ENCODE measurements around the gene GIMAP1.

Gene GIMAP1

DNA sequence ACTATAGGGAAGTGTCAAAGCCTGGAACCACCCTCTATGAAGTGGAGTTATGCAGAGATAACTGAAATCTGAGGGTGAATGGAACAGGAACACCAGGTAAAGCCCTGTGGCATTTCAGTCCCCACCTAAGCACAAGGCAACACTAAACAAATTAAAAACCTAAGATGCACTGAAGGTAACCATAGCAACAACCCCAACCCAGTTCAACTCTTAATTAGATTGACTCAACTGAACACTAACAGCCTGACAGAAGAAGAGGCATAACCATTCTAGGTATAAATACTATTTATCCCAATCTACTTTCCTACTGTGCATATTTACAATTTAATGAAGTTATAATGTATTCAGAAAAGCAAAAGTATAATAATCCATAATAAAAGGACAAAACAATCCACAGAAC, 11.6 kb downstream of the GIMAP1 start:
- Histone ChIP-seq H2AK5ac (ENCODE audit: low read depth, low read length) (no peak overlapping the region), H3K79me1 (ENCODE audit: low read depth, low read length) (no peaks in the 10 kb centered on the region), H3K36me3 (replicated peaks in 1 of 2; ENCODE audit: control insufficient read depth in 2 of 2, insufficient read depth in 2 of 2, low read length in 2 of 2) (no peaks in the 10 kb centered on the region), H2BK5ac (ENCODE audit: low read length) (no peak overlapping the region), H4K8ac (ENCODE audit: low read depth, low read length) (no peak overlapping the region), H3K9me3 (replicated peaks in 1 of 2; ENCODE audit: control insufficient read depth in 2 of 2, insufficient read depth in 1 of 2, low read depth in 1 of 2, low read length in 2 of 2) (peaks cover 0 to 8% of the 10 kb centered on the region in 2 donors), H3K14ac (ENCODE audit: low read length) (no peak overlapping the region), H2AFZ (ENCODE audit: low read length) (no peak overlapping the region), H3K4me1 (ENCODE audit: control insufficient read depth in 2 of 2, insufficient read depth in 1 of 2, low read depth in 1 of 2, low read length in 2 of 2) (no peaks in the 10 kb centered on the region), H2BK12ac (ENCODE audit: low read length) (no peak overlapping the region), H3K9ac (ENCODE audit: low read depth, low read length, poor library complexity) (no peak overlapping the region), H2BK120ac (ENCODE audit: low read depth, low read length) (no peak overlapping the region), H3K4me3 (ENCODE audit: low read length in 2 of 2) (no peak overlapping the region), H3K23ac (ENCODE audit: low read depth, low read length, poor library complexity) (no peak overlapping the region), H2BK15ac (ENCODE audit: low read length) (no peak overlapping the region), H3K27me3 (ENCODE audit: control insufficient read depth in 3 of 3, insufficient read depth in 3 of 3, low read depth in 1 of 3, low read length in 3 of 3) (no peaks in the 10 kb centered on the region), H3K18ac (ENCODE audit: low read length) (no peak overlapping the region), H4K91ac (ENCODE audit: low read depth, low read length, poor library complexity) (no peak overlapping the region), H3K4me2 (ENCODE audit: insufficient read depth, low read length, poor library complexity, severe bottlenecking) (no peak overlapping the region), H3K4ac (ENCODE audit: low read length) (no peak overlapping the region), H3K27ac (replicated peaks; ENCODE audit: low read length) (no peak overlapping the region)
- no peak for DNase-seq (ENCODE audit: low spot score)

DNA sequence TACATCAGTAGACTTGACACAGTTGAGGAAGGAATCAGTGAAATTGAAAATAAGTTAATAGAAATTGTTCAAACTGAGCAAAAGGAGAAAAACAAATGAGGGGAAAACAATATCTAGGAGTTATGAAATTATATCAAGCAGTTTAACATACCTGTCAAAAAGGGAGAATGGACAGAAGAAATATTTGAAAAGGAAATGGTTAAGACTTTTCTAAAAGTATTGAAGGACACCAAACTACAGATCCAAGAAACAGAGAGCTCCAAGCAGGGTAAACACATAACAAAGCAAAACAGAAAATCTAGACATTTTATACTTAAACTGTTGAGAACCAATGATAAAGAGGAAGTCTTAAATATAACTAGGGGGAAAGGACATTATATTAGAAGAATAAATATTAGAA, 12.2 kb downstream of the GIMAP1 start:
- Histone ChIP-seq H3K36me3 (replicated peaks in 1 of 2; ENCODE audit: control insufficient read depth in 2 of 2, insufficient read depth in 2 of 2, low read length in 2 of 2) (no peaks in the 10 kb centered on the region), H3K79me1 (ENCODE audit: low read depth, low read length) (no peaks in the 10 kb centered on the region), H3K18ac (ENCODE audit: low read length) (no peak overlapping the region), H3K4ac (ENCODE audit: low read length) (no peak overlapping the region), H3K27ac (replicated peaks; ENCODE audit: low read length) (no peak overlapping the region), H2BK120ac (ENCODE audit: low read depth, low read length) (no peak overlapping the region), H3K9ac (ENCODE audit: low read depth, low read length, poor library complexity) (no peak overlapping the region), H3K14ac (ENCODE audit: low read length) (no peak overlapping the region), H4K8ac (ENCODE audit: low read depth, low read length) (no peak overlapping the region), H3K9me3 (replicated peaks in 1 of 2; ENCODE audit: control insufficient read depth in 2 of 2, insufficient read depth in 1 of 2, low read depth in 1 of 2, low read length in 2 of 2) (peaks cover 0 to 9% of the 10 kb centered on the region in 2 donors), H2AFZ (ENCODE audit: low read length) (no peak overlapping the region), H2AK5ac (ENCODE audit: low read depth, low read length) (no peak overlapping the region), H4K91ac (ENCODE audit: low read depth, low read length, poor library complexity) (no peak overlapping the region), H3K4me3 (ENCODE audit: low read length in 2 of 2) (no peak overlapping the region), H3K23ac (ENCODE audit: low read depth, low read length, poor library complexity) (no peak overlapping the region), H2BK5ac (ENCODE audit: low read length) (no peak overlapping the region), H3K27me3 (ENCODE audit: control insufficient read depth in 3 of 3, insufficient read depth in 3 of 3, low read depth in 1 of 3, low read length in 3 of 3) (no peaks in the 10 kb centered on the region), H3K4me1 (ENCODE audit: control insufficient read depth in 2 of 2, insufficient read depth in 1 of 2, low read depth in 1 of 2, low read length in 2 of 2) (no peaks in the 10 kb centered on the region), H3K4me2 (ENCODE audit: insufficient read depth, low read length, poor library complexity, severe bottlenecking) (no peak overlapping the region), H2BK12ac (ENCODE audit: low read length) (no peak overlapping the region), H2BK15ac (ENCODE audit: low read length) (no peak overlapping the region)
- DNase-seq (ENCODE audit: low spot score): no peak

DNA sequence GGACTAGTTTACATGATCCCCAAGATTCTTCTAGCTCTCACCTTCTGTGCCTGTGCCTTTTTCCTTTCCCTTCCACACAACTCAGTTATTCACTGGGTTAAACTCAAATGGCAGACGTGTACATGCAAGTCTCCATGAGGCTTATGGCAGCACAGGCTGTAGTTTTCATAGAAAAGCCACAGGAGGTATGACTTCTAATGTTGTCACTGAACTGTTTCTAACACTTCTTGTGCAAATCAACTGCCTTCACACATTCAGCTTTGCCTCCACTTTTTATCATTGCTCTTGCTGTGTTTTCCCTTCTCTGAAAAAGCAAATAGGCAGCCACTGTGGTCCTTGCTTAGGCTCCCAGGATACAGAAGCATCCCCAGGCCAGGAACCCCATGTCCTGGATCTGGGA, 15.5 kb downstream of the GIMAP1 start:
- no peak for DNase-seq (ENCODE audit: low spot score)
- WGBS, 2 donors (ENCODE audit: extremely low coverage in 2 of 2, insufficient read length in 2 of 2, insufficient replicate concordance in 1 of 2): no CpG with 5 or more reads among the region's 1 CpG
- no peaks in the 10 kb centered on the region for H3K27me3 ChIP-seq (ENCODE audit: control insufficient read depth in 3 of 3, insufficient read depth in 3 of 3, low read depth in 1 of 3, low read length in 3 of 3)

DNA sequence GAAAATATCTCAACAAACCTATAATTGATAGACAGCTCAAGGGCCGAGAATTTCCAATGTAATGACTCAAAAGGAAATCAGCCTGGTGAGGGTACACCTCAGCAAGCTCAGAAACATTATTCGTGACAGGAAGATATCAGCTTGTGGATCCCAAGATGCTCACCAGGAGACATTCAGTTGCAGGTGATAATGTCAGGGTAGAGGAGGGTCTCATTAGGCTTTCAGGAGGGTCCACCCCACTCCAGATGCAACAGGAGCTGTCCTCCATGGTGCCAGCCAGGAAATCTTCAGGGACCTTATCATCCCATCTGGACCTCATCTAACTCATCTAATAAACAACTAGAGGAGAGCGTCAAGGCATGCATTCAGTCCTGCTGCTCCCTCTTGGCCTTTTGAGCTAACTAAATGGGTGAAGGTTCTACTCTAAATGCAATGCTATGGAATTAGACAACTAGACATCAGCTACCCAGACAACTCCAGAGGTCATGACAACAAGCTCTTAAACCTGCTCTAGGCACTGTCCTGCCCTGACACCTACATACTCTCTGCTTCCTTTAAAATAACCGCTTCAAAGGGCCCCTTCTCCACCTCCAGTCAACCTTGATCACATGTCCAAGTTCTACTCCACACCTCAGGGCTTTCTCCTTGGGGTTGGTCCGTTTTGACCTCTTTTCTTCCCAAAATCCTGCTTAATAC, 16.5 kb downstream of the GIMAP1 start:
- Histone ChIP-seq H3K14ac (ENCODE audit: low read length) (no peak overlapping the region), H3K4me2 (ENCODE audit: insufficient read depth, low read length, poor library complexity, severe bottlenecking) (no peak overlapping the region), H4K8ac (ENCODE audit: low read depth, low read length) (no peak overlapping the region), H3K27ac (replicated peaks; ENCODE audit: low read length) (no peak overlapping the region), H2AK5ac (ENCODE audit: low read depth, low read length) (no peak overlapping the region), H2BK12ac (ENCODE audit: low read length) (no peak overlapping the region), H2BK15ac (ENCODE audit: low read length) (no peak overlapping the region), H2AFZ (ENCODE audit: low read length) (no peak overlapping the region), H3K9me3 (replicated peaks in 1 of 2; ENCODE audit: control insufficient read depth in 2 of 2, insufficient read depth in 1 of 2, low read depth in 1 of 2, low read length in 2 of 2) (peaks cover 0 to 2% of the 10 kb centered on the region in 2 donors), H3K23ac (ENCODE audit: low read depth, low read length, poor library complexity) (no peak overlapping the region), H3K27me3 (ENCODE audit: control insufficient read depth in 3 of 3, insufficient read depth in 3 of 3, low read depth in 1 of 3, low read length in 3 of 3) (peaks cover 0 to 6% (median 3%) of the 10 kb centered on the region in 3 experiments), H3K18ac (ENCODE audit: low read length) (no peak overlapping the region), H3K4ac (ENCODE audit: low read length) (no peak overlapping the region), H3K9ac (ENCODE audit: low read depth, low read length, poor library complexity) (no peak overlapping the region), H3K79me1 (ENCODE audit: low read depth, low read length) (no peaks in the 10 kb centered on the region), H2BK5ac (ENCODE audit: low read length) (no peak overlapping the region), H3K4me1 (ENCODE audit: control insufficient read depth in 2 of 2, insufficient read depth in 1 of 2, low read depth in 1 of 2, low read length in 2 of 2) (no peaks in the 10 kb centered on the region), H2BK120ac (ENCODE audit: low read depth, low read length) (no peak overlapping the region), H3K4me3 (ENCODE audit: low read length in 2 of 2) (no peak overlapping the region), H3K36me3 (replicated peaks in 1 of 2; ENCODE audit: control insufficient read depth in 2 of 2, insufficient read depth in 2 of 2, low read length in 2 of 2) (no peaks in the 10 kb centered on the region), H4K91ac (ENCODE audit: low read depth, low read length, poor library complexity) (no peak overlapping the region)
- DNase-seq (ENCODE audit: low spot score): no peak
- no CpG with 5 or more reads among the region's 5 CpGs for WGBS, 2 donors (ENCODE audit: extremely low coverage in 2 of 2, insufficient read length in 2 of 2, insufficient replicate concordance in 1 of 2)

More for the DNA sequence above, 15.5 kb downstream of the GIMAP1 start:
- Histone ChIP-seq H2BK12ac (ENCODE audit: low read length) (no peak overlapping the region), H3K4me1 (ENCODE audit: control insufficient read depth in 2 of 2, insufficient read depth in 1 of 2, low read depth in 1 of 2, low read length in 2 of 2) (no peaks in the 10 kb centered on the region), H3K9ac (ENCODE audit: low read depth, low read length, poor library complexity) (no peak overlapping the region), H3K4ac (ENCODE audit: low read length) (no peak overlapping the region), H2BK15ac (ENCODE audit: low read length) (no peak overlapping the region), H4K8ac (ENCODE audit: low read depth, low read length) (no peak overlapping the region), H2BK120ac (ENCODE audit: low read depth, low read length) (no peak overlapping the region), H2AFZ (ENCODE audit: low read length) (no peak overlapping the region), H2BK5ac (ENCODE audit: low read length) (no peak overlapping the region), H4K91ac (ENCODE audit: low read depth, low read length, poor library complexity) (no peak overlapping the region), H3K18ac (ENCODE audit: low read length) (no peak overlapping the region), H3K23ac (ENCODE audit: low read depth, low read length, poor library complexity) (no peak overlapping the region), H3K36me3 (replicated peaks in 1 of 2; ENCODE audit: control insufficient read depth in 2 of 2, insufficient read depth in 2 of 2, low read length in 2 of 2) (no peaks in the 10 kb centered on the region), H3K9me3 (replicated peaks in 1 of 2; ENCODE audit: control insufficient read depth in 2 of 2, insufficient read depth in 1 of 2, low read depth in 1 of 2, low read length in 2 of 2) (peaks cover 0 to 7% of the 10 kb centered on the region in 2 donors), H3K4me3 (ENCODE audit: low read length in 2 of 2) (no peak overlapping the region), H3K79me1 (ENCODE audit: low read depth, low read length) (no peaks in the 10 kb centered on the region), H3K14ac (ENCODE audit: low read length) (no peak overlapping the region), H2AK5ac (ENCODE audit: low read depth, low read length) (no peak overlapping the region), H3K4me2 (ENCODE audit: insufficient read depth, low read length, poor library complexity, severe bottlenecking) (no peak overlapping the region), H3K27ac (replicated peaks; ENCODE audit: low read length) (no peak overlapping the region)

Measured in neuronal stem cell (in vitro differentiated cells).